Stomach (tissue), 4 donors: ENCODE results near the gene CD164.

Experiments
- EP300 ChIP-seq: sonication (generic); formaldehyde crosslinking; IDR thresholded peaks from one replicate; pipeline ENCODE4 v1.6.1; 2017; ENCODE audit warnings: antibody characterized with exemption
- POLR2A ChIP-seq, 4 donors: fragments of 450-650 bp; IDR thresholded peaks; one replicate each; pipeline ENCODE4 v1.6.1; 2016; ENCODE audit warnings: antibody characterized with exemption in 4 of 4, control low read depth in 2 of 4, mild to moderate bottlenecking in 1 of 4, moderate library complexity in 1 of 4
- TF ChIP-seq, protein P1 (sequence below), 7 experiments: fragments of 450-650 bp in 4 of 7; fragments of 200-600 bp in 3 of 7; sonication (generic) in 3 of 7; IDR thresholded peaks; one replicate each; pipeline ENCODE4 v1.5.1; 2016 to 2019; ENCODE audit warnings: antibody characterized with exemption in 7 of 7, control low read depth in 2 of 7, mild to moderate bottlenecking in 1 of 7

DNA sequence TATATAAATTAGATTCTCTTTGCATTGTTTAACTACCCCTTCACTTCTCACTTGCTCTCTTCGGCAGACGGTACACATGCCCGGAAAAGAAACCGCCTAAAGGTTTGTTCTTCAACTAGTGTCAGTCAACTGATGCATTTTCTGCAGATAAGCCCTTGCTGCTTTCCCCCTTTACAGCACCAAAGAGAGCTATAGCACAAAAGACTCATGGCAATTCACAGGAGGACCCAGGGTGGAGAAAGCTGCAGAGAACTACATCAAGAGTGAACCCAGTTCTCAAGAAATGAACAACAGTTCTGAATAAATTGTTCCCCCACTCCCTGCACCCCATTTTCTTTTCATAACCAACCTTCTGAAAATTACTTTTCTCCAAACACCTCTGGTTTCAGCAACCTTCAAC is 8.9 kb downstream of the CD164 start:
- TF ChIP-seq, protein P1, sequence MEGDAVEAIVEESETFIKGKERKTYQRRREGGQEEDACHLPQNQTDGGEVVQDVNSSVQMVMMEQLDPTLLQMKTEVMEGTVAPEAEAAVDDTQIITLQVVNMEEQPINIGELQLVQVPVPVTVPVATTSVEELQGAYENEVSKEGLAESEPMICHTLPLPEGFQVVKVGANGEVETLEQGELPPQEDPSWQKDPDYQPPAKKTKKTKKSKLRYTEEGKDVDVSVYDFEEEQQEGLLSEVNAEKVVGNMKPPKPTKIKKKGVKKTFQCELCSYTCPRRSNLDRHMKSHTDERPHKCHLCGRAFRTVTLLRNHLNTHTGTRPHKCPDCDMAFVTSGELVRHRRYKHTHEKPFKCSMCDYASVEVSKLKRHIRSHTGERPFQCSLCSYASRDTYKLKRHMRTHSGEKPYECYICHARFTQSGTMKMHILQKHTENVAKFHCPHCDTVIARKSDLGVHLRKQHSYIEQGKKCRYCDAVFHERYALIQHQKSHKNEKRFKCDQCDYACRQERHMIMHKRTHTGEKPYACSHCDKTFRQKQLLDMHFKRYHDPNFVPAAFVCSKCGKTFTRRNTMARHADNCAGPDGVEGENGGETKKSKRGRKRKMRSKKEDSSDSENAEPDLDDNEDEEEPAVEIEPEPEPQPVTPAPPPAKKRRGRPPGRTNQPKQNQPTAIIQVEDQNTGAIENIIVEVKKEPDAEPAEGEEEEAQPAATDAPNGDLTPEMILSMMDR (IDR thresholded peaks at IDR 0.05), result no peak
- TF ChIP-seq EP300, result no peak
- TF ChIP-seq POLR2A (IDR thresholded peaks at IDR 0.05), result no peak
